ENCODE results near the gene PLCD1. TPM values are rescaled to one million over a fixed set of nuclear protein-coding genes. Genes with fewer than 3 reads are reported as not detected.

Gene PLCD1
- total RNA-seq, 2 donors from 2014 or later: 7.9 to 12.2 TPM

DNA sequence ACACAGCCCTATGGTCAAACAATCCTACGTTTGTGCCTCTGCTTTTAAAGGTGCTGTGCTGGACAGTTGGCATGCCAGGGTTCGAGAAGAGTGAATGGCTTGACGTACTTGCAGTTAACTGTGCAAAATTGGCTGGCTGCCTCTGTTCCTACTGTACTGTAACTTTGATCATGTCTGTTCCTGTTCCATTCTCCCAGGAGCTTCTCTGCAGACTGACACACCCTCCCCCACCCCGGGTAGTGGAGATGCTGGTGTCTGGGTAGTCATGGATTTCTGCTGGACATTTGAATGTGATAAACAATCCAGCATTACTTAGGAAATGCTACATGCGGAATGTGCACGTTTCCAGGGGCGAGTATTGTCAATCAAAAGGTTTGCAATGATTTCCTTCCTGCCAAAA lies 45.4 kb downstream of the PLCD1 start:
- H3K4me3 ChIP-seq: no peak overlapping the region
- H3K27me3 ChIP-seq: no peaks in the 10 kb centered on the region
- WGBS, 2 donors: 70% methylated on average over 7 of the region's 7 CpGs
- TF ChIP-seq CTCF (IDR thresholded peaks at IDR 0.05): no peak
- TF ChIP-seq POLR2A (IDR thresholded peaks at IDR 0.05): no peak
- H3K9me3 ChIP-seq: no peaks in the 10 kb centered on the region
- peaks cover 34% of the 10 kb centered on the region for H3K4me1 ChIP-seq
- intact Hi-C loops (cut with DNase I): no loop called here
- ATAC-seq (no peak), DNase-seq (no peak)
- no peaks in the 10 kb centered on the region for H3K36me3 ChIP-seq (replicated peaks in 1 of 2; ENCODE audit: insufficient read depth in 1 of 2, low read depth in 2 of 2)
- no peak overlapping the region for H3K27ac ChIP-seq

GRCh38 chr3:37982331-37982730 lies 47.1 kb downstream of the PLCD1 start:
- intact Hi-C loops (cut with DNase I): no loop called here
- H3K9me3 ChIP-seq: no peaks in the 10 kb centered on the region
- H3K27me3 ChIP-seq: no peaks in the 10 kb centered on the region
- H3K4me1 ChIP-seq: peaks cover 27% of the 10 kb centered on the region
- ATAC-seq (no peak), DNase-seq (no peak)
- H3K36me3 ChIP-seq (replicated peaks in 1 of 2; ENCODE audit: insufficient read depth in 1 of 2, low read depth in 2 of 2): no peaks in the 10 kb centered on the region
- H3K27ac ChIP-seq: no peak overlapping the region
- WGBS, 2 donors: 50 to 63% methylated on average over 1 of the region's 1 CpG
- TF ChIP-seq CTCF (IDR thresholded peaks at IDR 0.05): no peak
- no peak for TF ChIP-seq POLR2A (IDR thresholded peaks at IDR 0.05)
- H3K4me3 ChIP-seq: no peak overlapping the region

DNA sequence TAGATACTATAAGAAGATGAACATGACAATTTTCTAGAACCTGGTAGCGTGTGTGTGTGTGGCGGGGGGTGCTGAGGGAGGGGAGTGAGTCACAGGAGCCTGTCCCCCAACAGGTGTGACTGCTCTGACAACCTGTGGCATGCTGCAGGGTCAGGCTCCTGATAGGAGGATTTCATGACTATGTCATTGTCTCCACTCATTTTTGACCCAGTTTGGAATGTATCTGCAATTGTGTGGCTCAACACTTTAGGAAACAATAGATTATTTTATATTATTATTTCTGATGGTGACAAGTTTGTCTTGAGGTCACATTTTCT lies 48.1 kb downstream of the PLCD1 start:
- TF ChIP-seq CTCF (IDR thresholded peaks at IDR 0.05): no peak
- no peak for TF ChIP-seq POLR2A (IDR thresholded peaks at IDR 0.05)
- Histone ChIP-seq H3K9me3 (no peaks in the 10 kb centered on the region), H3K27ac (no peak overlapping the region), H3K27me3 (no peaks in the 10 kb centered on the region), H3K4me1 (peaks cover 17% of the 10 kb centered on the region), H3K4me3 (no peak overlapping the region), H3K36me3 (replicated peaks in 1 of 2; ENCODE audit: insufficient read depth in 1 of 2, low read depth in 2 of 2) (no peaks in the 10 kb centered on the region)
- no peak for ATAC-seq
- WGBS, 2 donors: 85 to 97% methylated on average over 2 of the region's 2 CpGs
- intact Hi-C loops (cut with DNase I): no loop called here
- no peak for DNase-seq

DNA sequence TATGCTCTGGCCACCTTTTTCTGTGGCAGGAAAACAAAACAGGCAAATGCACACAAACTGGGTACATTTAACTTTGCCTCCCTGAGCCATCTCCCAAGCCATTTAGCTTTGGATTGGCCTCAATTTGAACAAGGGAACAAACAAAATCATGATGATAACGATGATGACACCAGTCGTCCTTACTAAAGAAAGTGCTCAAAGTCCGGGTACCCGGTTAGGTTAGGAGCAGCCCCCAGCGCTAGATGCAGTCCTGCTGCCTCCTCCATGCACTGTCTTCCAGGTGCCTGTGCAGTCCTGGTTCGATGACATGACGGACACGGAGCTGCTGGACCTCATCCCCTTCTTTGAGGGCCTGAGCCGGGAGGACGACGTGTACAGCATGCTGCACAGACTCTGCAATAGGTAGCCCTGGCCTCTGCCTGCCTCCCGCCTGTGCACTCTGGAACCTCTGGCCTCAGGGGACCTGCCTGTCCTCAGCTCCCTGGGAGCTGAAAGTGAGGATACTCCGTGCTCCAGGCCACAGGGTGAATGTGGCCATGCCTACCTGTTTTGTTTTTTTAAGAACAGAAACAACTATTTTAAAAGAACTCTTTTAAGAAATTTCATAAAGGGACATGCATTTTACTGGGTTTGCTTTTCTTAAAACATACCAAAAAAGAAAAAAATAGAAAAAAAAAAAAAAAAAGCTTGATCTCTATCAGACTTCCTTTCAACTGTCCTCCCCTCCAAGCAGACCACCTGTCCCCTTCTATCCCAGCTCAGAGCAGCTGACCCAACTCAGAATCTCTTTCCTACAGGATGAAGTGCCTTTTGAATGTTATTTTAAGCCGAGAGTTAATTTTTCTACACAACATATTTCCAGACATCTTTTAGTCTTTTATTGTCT lies 48.7 kb downstream of the PLCD1 start:
- peaks cover 11% of the 10 kb centered on the region for H3K4me1 ChIP-seq
- 87 to 90% methylated on average over 14 of the region's 14 CpGs for WGBS, 2 donors
- H3K27ac ChIP-seq: no peak overlapping the region
- DNase-seq (no peak), ATAC-seq (no peak)
- no peaks in the 10 kb centered on the region for H3K27me3 ChIP-seq
- TF ChIP-seq POLR2A (IDR thresholded peaks at IDR 0.05): no peak
- TF ChIP-seq CTCF (IDR thresholded peaks at IDR 0.05): no peak
- peaks cover 0 to 2% of the 10 kb centered on the region in 2 donors for H3K36me3 ChIP-seq (replicated peaks in 1 of 2; ENCODE audit: insufficient read depth in 1 of 2, low read depth in 2 of 2)
- intact Hi-C loops (cut with DNase I): no loop called here
- no peaks in the 10 kb centered on the region for H3K9me3 ChIP-seq
- H3K4me3 ChIP-seq: no peak overlapping the region

Measured in body of pancreas (tissue), 4 donors.